ENCODE measurements around the gene KCNA10.

KCNA10 gene

DNA sequence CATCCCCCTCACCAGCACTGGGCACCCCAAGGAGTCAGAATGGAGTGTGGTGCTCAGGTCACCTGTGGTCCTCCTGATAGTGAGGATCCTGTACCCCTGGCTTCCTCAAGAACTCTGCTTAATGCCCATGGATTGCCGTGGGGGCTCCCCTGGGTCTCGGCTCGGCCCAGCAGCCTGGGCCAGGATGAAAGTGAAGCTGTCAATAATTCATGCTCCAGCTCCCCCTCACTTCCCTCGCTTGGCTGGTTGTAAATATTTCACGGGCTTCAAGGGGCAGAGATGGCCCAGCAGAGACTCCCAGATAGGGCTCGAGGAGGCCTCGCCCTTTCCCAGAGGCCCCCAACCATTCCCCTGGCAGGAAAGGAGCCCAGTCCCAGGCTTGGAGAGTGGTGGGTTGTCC lies 42.6 kb upstream of the KCNA10 start:
- TF ChIP-seq FOXP2 (optimal IDR thresholded peaks at IDR 0.05; ENCODE audit: borderline replicate concordance, extremely low read depth, extremely low read length, insufficient read depth): no peak
- no peak for TF ChIP-seq SIN3A (IDR thresholded peaks at IDR 0.05; ENCODE audit: borderline replicate concordance, insufficient read depth, low read length)
- no peak for TF ChIP-seq TAF1 (IDR thresholded peaks at IDR 0.05; ENCODE audit: borderline replicate concordance, insufficient read depth, low read length)
- TF ChIP-seq, protein P1, sequence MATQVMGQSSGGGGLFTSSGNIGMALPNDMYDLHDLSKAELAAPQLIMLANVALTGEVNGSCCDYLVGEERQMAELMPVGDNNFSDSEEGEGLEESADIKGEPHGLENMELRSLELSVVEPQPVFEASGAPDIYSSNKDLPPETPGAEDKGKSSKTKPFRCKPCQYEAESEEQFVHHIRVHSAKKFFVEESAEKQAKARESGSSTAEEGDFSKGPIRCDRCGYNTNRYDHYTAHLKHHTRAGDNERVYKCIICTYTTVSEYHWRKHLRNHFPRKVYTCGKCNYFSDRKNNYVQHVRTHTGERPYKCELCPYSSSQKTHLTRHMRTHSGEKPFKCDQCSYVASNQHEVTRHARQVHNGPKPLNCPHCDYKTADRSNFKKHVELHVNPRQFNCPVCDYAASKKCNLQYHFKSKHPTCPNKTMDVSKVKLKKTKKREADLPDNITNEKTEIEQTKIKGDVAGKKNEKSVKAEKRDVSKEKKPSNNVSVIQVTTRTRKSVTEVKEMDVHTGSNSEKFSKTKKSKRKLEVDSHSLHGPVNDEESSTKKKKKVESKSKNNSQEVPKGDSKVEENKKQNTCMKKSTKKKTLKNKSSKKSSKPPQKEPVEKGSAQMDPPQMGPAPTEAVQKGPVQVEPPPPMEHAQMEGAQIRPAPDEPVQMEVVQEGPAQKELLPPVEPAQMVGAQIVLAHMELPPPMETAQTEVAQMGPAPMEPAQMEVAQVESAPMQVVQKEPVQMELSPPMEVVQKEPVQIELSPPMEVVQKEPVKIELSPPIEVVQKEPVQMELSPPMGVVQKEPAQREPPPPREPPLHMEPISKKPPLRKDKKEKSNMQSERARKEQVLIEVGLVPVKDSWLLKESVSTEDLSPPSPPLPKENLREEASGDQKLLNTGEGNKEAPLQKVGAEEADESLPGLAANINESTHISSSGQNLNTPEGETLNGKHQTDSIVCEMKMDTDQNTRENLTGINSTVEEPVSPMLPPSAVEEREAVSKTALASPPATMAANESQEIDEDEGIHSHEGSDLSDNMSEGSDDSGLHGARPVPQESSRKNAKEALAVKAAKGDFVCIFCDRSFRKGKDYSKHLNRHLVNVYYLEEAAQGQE (IDR thresholded peaks at IDR 0.05; ENCODE audit: insufficient read depth in 1 of 2, low read depth in 2 of 2, low read length in 2 of 2): no peak
- no peak for TF ChIP-seq POLR2AphosphoS5 (IDR thresholded peaks at IDR 0.05; ENCODE audit: low read depth, low read length)

DNA sequence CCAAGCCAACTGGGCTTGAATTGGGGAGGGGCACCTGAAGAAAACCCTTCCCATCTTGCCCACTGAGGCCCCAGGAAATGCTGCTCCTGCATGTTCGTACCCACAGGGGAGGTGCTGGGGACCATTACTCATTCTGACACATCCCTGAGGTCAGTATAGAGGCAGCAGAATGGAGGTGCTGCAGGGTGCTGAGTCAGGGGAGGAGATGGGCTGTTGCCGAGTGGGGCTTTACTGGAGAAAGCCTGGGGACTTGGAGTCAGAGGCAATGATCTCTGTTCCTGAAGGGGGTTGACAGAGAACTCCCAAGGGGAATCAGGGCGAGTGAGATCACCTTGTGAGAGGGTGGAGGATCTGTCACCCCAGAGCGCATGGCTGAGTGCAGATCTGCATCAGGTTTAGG lies 40.2 kb upstream of the KCNA10 start:
- TF ChIP-seq TAF1 (IDR thresholded peaks at IDR 0.05; ENCODE audit: borderline replicate concordance, insufficient read depth, low read length) (no peak), FOXP2 (optimal IDR thresholded peaks at IDR 0.05; ENCODE audit: borderline replicate concordance, extremely low read depth, extremely low read length, insufficient read depth) (no peak), SIN3A (IDR thresholded peaks at IDR 0.05; ENCODE audit: borderline replicate concordance, insufficient read depth, low read length) (no peak), POLR2AphosphoS5 (IDR thresholded peaks at IDR 0.05; ENCODE audit: low read depth, low read length) (no peak)
- TF ChIP-seq, protein P1 (IDR thresholded peaks at IDR 0.05; ENCODE audit: insufficient read depth in 1 of 2, low read depth in 2 of 2, low read length in 2 of 2): no peak

DNA sequence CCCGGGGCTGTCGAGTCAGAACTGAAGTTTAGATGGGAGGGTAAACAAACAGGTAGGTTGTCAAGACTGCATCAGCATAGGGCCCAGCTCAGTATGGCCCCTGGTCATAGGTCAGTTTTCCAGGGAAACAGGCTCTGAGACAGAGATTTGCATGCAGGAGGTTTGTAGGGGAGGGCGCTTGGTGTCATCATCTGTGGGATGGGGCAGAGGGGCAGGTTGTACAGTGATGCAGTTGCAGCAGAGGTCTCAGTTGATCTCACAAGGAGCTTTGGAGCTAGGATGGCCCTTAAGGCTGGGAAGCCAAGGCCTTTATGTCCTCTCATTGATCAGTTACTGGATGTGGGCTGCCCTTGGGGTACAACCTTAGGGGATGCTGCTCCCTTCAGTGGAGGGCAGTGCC lies 38.5 kb upstream of the KCNA10 start:
- TF ChIP-seq SIN3A (IDR thresholded peaks at IDR 0.05; ENCODE audit: borderline replicate concordance, insufficient read depth, low read length): no peak

DNA sequence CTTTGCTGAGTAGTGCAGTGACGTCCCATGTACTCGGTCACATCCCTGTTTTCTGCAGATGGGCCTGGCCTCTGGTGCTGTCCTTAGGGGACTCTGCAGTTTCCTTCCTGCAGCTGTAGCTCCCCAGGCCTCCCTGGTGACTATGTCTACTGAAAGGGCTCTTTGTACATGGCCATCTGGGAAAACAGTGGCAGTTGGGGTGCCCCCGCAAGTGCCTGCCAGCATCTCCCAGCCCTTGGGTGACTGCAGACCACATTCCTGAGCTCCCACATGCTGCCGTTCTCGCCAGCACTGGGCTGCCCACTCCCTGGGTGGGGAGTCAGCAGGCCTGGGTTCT lies 37.5 kb upstream of the KCNA10 start:
- TF ChIP-seq SIN3A (IDR thresholded peaks at IDR 0.05; ENCODE audit: borderline replicate concordance, insufficient read depth, low read length) (no peak), FOXP2 (optimal IDR thresholded peaks at IDR 0.05; ENCODE audit: borderline replicate concordance, extremely low read depth, extremely low read length, insufficient read depth) (no peak), POLR2AphosphoS5 (IDR thresholded peaks at IDR 0.05; ENCODE audit: low read depth, low read length) (no peak), TAF1 (IDR thresholded peaks at IDR 0.05; ENCODE audit: borderline replicate concordance, insufficient read depth, low read length) (no peak)
- TF ChIP-seq, protein P1 (IDR thresholded peaks at IDR 0.05; ENCODE audit: insufficient read depth in 1 of 2, low read depth in 2 of 2, low read length in 2 of 2): no peak

DNA sequence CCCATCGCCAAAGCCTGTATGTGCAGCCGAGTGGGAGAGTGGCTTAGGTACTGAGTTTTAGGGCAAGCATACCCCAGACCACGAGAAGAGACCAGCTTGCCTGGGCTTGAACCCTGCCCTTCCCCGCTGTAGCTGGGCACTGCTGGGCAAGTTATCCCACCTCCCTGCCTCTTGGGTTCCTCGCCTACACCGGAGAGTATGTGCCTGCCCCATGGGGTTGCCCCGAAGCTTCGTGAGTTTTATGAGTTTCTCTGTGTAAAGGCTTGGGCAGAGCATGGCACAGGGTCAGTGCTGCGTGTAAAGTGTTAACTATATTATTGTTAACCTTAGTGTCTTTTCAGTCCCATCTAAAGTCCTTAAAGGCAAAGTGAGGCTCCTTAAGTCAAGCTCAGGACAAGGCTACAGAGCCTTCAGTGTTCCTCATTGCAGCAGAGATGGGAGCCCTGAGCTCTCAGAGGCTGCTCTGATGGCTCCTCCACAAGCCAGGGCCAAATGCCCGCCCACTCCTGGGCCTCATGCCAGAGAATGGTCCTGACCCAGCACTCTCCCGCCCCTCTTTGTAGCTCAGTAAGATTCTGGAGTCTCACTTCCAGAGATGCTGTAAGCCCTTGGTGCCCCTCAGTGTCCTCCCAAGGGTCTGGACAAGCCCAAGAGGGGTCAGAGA lies 37.0 kb upstream of the KCNA10 start:
- TF ChIP-seq SIN3A (IDR thresholded peaks at IDR 0.05; ENCODE audit: borderline replicate concordance, insufficient read depth, low read length): no peak
- no peak for TF ChIP-seq TAF1 (IDR thresholded peaks at IDR 0.05; ENCODE audit: borderline replicate concordance, insufficient read depth, low read length)
- TF ChIP-seq POLR2AphosphoS5 (IDR thresholded peaks at IDR 0.05; ENCODE audit: low read depth, low read length): no peak
- TF ChIP-seq, protein P1 (IDR thresholded peaks at IDR 0.05; ENCODE audit: insufficient read depth in 1 of 2, low read depth in 2 of 2, low read length in 2 of 2): no peak
- no peak for TF ChIP-seq FOXP2 (optimal IDR thresholded peaks at IDR 0.05; ENCODE audit: borderline replicate concordance, extremely low read depth, extremely low read length, insufficient read depth)

Data from PFSK-1 (cell line).